CD4-positive, alpha-beta T cell treated with Interleukin-21 for 1 hour (primary cell): ENCODE results near the gene MYCL.
"Not testable (repeated sequence)": the region's sequence is repeated elsewhere in the genome, so short reads cannot be mapped to it uniquely, and the experiment has no call there.

ENCODE experiments used
- DNase-seq: peaks from one replicate; pipeline ENCODE4 v3.0.0-alpha.2; 2020

The MYCL gene

DNA sequence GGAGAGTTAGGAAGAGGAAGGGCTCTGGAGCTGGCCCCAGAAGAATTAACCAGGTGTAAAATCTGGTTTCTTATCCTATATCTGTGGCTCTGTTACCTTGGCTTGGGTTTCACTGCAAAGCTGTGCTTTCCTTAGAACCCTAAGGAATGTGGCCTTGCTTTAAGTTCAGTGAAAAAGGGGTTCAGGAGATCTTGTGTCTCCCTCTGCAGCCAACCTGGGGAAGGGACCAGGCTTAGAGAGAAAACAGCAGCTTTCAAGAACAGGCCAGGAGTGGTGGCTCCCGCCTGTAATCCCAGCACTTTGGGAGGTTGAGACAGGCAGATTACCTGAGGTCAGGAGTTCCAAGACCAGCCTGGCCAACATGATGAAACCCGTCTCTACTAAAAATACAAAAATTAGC, 16.1 kb upstream of the MYCL start:
- no peak for DNase-seq

DNA sequence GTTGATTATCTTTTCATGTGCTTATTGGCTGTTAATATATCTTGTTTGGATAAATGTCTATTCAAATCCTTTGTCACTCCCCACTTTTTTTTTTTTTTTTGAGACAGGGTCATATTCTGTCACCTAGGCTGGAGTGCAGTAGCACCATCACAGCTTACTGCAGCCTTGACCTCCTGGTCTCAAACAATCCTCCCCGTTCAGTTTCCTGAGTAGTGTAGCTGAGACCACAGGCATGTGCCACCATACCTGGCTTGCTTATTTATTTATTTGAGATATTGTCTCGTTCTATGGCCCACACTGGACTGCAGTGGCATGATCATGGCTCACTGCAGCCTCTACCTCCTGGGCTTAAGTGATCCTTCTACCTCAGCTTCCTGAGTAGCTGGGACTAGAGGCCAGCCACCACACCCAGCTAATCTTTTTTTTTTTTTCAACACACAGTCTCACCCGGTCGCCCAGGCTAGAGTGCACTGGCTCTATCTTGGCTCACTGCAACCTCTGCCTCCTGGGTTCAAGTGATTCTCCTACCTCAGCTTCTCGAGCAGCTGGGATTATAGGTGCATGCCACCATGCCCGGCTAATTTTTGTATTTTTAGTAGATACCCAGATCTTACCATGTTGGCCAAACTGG, 13.9 kb upstream of the MYCL start:
- DNase-seq = no peak

DNA sequence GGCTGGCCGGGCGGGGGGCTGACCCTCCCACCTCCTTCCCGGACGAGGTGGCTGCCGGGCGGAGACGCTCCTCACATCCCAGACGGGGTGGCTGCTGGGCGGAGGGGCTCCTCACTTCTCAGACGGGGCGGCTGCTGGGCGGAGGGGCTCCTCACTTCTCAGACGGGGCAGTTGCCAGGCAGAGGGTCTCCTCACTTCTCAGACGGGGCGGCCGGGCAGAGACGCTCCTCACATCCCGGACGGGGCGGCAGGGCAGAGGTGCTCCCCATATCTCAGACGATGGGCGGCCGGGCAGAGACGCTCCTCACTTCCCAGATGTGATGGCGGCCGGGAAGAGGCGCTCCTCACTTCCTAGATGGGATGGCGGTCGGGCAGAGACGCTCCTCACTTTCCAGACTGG, 11.4 kb upstream of the MYCL start:
- not testable (repeated sequence) for DNase-seq

DNA sequence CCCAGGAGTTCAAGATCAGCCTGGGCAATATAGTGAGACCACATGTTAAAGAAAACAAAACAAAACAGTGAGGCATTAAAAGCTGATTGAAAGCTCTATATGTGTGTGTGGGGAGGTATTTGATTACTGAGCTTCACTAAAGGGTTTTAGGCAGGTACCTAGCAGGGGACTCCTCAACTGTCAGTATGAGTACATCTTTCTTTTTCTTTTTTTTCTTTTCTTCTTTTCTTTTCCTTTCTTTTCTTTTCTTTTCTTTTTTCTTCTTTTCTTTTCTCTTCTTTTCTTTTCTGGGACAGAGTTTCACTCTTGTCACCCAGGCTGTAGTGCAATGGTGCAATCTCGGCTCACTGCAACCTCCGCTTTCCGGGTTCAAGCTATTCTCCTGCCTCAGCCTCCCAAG, 8.5 kb upstream of the MYCL start:
- no peak for DNase-seq

DNA sequence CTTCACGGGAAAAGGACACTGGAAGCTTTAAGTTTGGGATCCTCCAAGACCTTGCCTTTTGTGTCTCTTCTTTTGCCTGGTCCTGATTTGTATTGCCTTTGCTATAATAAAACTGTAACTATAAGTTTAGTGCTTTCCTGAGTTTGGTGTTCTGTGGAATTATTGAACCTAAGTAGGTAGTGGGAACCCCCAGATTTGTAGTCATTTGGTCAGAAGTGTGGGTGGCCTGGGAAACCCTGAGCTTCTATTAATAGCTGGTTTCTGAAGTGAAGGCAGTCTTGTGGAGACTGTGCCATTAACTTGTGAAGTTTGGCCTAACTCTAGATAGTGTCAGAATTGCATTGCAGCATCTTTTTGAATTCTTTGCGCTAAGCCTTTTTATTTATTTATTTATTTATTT, 6.8 kb upstream of the MYCL start:
- DNase-seq = no peak

DNA sequence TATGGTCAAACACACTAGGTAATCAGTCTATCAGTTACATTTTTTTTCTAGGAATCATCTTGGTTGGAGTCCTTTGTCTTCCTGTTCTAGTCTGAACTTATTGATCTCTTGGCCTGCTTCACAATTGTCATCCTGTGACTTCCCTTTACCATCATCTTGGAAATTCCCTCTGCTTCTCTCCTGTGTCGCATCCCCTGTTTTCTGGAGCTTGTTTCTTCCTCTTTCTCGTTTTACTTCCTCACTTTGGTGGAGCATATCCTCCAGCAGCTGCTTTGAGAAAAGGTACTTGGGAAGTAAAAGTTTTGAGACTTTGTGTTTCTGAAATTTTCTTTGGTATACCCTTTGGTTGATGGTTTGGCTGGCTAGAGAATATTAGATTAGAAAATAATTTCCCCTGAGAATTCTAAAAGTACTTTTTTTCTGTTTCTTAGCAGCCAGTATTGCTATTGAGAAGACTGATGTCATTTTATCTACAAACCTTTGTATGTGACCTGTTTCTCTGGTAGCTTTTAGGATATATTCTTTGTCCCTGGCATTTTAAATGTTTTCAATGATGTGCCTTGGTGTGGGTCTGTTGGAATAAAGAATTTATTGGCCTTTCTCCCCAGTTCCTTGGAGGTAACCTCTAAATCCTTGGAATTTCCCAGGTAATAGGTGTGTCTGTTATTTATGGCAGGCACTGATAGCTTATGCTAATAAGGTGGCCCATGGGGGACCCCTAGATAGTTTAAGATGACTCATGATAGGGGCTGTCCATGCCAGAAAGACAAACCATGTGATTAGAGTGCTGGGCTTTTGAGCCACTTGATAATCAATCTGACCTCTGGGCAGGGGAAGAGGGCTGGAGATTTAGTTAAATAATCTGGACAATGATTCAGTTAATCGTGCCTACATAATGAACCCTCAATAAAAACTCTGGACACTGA, 6.1 kb upstream of the MYCL start:
- DNase-seq = no peak

DNA sequence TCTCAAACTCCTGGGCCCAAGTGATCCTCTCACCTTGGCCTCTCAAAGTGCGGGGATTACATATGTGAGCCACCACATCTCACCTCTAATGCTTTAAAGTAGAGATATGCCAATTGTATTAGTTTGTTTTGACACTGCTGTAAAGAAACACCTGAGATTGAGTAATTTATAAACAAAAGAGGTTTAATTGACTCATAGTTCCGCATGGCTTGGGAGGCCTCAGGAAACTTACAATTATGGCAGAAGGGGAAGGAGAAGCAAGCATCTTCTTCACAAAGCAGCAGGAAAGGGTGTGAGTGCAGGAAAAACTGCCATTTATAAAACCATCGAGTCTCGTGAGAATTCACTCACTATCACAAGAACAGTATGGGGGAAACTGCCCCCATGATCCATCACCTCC, 3.5 kb upstream of the MYCL start:
- no peak for DNase-seq

DNA sequence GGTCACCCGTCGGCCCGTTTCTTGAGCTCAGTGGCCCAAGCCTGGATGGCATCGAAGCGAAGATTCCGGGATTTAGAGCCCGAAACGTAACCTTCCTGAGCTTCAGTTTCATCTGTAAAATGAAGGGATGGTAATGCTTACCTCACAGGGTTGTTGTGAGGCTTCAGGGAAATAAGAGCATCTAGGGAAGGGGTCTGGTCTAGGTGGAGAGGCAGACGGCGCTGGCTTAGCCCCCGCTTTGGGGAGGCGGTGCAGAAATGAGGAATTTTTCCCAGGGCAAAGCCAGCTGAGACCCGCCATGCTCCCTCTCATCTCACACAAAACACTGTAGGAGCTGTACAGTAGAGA, 717 bp upstream of the MYCL start:
- no peak for DNase-seq

DNA sequence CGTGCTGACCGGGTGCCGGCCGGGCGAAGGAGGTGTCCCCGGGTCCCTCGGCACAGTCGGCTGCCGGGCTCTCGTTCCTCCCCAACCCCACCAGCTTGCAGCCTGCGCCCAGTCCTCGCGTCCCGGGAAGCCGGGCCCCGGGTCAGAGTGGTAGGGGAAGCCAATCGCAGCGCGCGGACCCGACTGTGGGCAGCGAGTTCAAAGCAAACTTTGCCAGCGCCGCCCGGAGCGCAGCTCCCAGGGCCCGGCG, 328 bp downstream of the MYCL start:
- no peak for DNase-seq

DNA sequence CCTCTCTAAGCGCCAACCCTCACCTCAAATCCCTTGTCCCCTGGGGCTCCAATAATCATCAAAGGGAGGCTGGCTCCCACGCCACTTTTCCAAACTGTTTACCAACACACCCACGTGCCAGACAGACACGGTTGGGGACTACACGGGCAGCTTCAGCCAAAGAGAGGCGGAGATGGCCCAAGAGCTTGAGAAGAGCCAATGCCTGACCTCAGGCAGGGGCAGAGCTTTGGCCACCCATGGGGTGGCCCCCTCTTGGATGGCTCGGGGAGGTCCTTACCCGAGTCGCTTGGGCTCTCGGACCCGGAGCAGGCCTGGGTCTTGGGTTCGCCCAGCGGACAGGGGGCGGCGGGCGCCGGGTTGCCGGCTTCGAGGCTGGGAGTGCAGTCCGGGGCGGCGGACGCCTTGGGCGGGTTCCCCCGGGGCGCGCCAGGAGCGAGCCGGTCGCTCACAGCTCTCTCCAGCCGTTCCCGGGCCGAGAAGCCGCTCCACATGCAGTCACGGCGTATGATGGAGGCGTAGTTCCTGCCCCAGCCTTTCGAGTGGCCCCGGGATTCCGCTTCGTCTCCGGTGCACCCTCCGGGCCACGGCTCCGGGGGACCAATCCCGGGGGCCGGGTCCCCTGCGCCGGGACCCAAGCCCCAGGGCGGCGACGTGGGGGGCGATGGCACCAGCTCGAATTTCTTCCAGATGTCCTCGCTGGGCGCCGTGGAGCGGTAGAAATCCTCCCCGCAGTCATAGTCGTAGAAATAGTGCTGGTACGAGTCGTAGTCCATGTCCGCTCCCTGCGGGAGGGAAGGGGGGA, 854 bp downstream of the MYCL start:
- no peak for DNase-seq

DNA sequence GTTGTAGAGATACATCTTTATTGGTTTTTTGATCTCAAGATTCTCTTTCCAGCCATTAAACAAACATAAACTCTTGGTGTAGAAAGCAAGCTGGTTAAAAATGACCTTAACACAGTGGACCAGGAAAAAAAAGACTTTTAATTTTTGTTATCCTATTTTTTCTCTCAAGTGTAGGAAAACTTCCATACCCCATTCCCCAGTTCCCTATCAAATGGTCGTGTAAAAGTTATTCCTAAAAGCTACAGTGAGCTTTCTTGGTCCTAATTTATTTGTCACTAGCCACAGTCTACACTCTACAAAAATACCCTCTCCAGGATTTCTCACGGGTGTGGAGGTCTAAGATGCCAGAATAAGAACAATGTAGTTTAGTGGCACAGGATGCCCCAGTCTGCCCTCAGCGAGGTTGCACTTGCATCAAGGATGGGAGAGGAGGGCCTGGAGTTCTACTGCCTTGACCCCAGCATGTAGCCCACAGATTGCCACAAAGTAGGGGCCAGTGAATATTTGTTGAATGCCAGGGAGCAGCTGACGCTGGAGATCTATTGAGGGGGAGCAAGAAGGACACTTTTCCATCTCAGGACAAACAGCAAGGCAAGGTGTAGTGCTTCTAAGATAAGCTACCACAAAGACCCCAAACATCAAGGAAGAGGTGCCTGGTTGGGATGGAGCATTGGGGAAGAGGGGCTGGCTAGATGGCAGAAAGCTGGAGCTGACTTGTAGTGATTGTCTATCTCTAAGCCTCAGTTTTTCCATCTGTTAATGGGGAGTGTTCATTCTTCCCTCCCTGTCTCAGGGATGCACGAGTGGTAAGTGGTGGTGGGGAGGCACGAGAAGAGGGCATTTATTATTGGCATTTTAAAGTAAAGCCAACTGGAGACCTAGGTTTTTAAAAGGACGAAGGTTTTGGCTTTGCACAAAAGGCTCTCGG, 1.8 kb downstream of the MYCL start:
- no peak for DNase-seq

DNA sequence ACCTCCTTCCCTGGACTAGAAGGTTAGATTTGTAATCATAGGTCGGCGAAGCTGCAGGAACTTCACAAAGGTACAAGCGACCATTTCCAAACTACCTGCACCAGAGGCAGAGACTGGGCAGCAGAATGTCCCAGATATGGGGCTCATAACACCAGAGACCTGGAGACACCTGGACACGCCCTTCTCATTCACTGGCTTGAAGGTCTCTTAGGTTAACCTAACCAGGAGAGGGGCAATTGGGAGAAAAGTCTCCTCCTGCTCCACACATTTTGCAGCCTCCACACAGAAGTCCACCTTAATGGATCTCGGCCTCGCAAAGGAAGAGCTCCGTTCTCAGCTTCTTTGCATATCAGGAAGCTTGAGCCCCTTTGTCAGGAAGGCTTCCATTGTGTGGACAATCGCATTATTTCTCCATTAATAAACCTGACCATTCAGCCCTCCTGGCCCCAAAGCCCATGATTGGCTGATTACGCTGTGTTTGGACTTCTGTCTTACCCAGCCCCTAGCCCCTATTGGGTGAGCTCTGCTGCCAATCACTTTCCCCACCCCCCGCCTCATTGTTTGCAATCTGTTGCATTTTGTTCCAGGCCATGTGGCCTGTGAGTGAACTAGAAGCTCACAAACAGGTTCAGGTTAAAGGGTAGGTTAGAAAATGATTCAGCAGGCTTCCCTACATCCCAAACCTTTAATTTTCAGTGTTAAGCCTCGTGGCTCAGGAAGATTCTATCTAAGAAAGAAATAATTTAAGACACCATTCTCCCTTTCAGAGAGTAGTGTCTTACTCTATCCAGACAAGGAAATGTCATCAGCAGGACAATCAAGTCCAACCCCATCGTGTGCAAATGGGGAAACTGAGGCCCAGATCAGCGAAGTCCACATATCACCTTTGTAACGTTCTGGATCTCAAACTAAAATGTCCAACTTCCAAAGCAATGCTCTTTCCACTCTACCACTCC, 2.8 kb downstream of the MYCL start:
- DNase-seq = no peak

DNA sequence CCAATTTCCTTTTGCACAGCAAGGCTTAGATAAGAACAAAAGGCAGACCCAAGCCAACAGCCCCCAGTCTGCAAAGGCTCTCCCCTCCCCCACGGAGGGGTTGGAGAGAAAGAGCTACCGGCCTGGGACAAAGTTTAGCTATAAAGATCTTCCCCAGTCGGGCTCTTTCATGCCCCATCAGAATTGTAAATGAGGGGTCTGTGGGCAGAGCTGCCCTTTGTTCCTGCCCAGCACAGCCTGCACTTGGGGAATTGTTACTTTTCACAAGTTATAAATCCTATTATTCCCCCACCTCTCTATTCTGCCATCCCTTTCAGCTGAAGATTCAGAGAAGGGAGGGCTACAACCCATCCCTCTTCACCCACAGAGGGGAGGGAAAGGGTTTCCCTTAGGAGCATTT, 3.5 kb downstream of the MYCL start:
- DNase-seq = no peak

DNA sequence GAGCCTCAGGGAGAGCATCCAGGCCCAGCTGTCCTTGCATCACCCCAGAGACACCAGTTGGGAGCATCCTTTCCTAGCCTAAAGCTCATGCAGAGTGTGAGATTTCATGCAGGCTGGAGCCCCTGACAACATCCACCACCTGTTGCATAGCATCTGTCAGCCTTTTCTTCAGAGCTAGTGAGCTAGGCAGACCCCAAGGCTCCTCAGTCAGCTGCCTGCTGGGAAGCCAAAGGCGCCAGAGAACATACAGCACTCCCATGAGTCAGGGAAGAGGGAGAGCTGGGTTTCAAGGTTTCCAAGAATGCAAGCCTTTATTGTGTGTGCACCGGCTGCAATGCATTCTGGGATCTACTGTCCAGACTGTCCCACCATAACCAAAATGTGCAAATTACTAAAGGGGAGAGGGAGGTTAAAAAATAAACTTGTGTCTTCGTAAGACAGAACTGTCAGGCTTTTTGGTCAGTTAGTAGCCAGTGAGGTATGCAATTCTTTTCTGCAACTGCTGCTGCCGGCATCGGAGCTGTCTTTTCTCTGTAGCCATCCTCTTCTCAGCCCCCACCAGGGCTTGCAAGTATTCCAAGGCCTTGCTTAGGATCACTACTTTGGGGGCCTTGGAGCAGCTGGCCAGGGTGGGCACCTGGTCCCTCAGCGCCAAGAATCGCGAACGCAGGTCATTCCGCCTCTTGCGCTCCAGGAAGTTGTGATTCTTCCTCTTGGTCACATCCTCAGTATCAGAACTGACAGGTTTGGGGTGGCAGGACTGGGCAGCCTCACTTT, 4.6 kb downstream of the MYCL start:
- no peak for DNase-seq

DNA sequence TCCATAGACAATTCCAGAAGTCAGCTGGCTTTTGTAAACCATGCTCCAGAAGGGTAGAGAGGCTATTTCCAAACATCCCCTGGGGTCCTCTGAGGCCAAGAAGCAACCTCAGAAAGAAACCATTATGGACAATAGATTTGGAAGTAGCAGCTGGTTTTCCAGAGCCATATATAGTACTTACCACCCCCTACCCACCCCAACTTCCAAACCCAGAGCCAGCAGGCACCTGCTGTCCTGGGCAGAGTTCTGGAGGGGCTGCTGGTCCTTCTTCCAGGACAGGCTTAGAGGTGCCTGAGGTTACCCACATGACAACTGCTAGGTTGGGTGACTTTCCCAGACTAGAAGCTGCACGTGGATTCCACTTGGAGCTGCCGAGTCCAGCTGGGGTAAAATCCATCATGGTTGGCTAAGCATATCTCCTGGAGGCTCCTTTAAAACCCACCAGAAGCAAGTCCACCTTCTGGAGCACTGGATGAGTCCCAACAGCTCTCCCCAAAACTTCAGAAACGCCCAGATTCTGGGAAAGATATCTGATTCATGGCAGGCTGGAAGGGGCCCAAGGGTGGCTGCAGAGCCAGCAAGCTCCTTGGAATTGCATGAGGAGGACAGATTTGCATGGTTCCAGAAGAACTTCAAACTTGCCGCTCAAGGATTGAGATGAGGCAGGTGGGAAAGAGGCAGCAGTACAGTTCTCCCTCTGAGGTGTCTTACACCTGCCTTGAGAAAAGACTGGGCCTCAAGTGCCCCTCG, 5.8 kb downstream of the MYCL start:
- DNase-seq = no peak

DNA sequence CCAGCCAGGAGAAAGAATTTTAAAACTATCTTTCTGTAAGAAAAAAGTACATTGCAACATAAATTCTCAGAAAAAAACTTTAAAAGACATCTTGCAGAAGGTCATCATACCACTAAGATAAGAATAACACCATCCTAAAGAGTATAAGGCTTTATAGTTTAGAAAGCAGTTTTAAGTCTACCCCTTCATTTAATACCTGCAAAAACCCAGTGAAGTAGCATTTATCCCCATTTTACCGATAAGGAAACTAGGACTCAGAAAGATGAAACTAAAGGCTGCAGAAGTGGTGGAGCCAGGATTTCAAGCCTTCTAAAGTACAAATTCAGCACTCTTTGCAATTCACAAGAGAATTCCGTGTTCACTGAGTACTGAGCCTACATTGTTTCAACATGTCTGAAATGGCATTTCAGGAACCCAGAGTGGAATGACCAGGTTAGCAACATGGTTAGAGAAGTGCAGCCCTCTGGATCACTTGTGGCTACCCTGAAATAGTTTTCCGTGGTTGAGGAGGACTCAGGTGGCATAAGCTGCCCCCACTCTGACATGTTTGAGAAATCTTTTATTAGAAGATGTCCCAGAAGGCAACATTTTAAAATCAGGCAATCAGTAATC, 6.7 kb downstream of the MYCL start:
- no peak for DNase-seq

DNA sequence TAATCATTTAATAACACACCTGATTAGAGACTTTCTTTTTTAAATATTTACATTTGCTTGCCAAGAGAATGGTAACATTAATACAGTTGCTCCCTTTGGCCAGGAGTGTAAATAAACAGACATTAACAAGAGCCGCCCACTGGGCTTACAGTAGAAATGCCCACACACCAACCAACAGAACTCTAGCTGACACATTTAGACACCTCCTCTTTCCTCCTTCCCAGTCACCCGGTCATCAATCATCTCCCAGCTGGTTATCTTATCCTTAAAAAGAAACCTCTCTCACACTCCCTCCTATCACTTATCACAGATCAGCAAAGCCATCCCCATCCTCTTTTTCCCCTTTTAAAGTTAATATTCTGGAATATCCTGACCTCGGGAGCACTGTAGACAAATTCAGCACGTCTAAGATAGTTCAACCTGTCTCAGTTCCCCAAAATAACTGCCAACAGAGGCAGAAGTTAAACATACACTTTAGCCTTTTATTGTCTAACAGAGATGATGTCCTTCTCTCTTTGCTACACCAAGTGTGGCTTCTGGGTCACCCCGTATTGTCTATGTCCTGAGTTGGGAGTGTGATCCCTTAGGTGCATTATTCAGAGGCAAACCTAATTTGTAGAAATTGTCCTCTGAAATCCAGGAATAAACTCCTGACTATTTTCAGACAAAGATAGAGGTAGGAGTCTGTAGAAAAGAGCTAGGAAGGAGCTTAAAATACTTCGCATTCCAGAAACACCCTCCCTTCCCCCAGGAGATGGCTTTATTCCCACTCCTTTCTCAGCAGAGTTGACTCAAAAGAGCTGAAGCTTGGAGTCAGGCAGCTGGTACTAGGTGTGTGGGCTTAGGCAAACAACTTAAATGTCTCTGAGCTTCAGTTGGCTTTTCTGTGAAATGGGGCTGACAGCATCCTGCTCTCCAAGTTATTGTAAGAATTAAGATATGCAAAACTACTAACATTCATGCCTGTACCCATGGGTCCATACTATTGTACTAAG, 8.8 kb downstream of the MYCL start:
- no peak for DNase-seq

DNA sequence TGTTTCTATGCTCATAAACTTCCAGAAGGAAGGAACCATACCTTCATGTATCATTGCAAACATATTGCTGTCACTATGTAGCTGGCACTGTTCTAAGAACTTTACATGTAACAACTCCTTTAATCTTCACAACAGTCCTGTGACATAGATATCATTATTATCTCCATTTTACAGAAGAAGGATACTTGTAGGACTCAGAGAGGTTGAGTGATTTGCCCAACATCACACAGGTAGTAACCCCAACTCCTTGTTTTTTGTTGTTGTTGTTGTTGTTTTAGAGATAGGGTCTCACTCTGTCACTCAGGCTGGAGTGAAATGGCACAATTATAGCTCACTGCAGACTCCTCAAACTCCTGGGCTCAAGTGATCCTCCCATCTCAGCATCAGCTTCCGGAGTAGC, 10.8 kb downstream of the MYCL start:
- DNase-seq = no peak

DNA sequence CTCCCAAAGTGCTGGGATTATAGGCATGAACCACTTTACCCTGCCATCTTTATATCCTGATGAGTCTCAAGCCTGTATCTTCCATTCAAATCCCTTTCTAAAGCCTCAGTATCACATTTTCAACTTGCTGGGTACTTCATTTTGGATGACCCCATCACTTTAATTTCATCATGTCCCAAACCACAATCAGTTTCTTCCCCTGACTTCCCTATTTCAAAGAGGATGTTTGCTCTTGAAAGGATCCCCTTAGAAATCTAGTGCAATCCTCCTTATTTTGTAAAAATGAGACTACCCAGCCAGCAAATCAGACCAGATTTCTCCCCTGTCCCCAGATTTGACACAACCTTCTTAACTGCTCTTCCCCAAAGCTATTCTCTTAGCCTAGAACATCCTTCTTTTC, 11.4 kb downstream of the MYCL start:
- no peak for DNase-seq
